Gastrocnemius medialis (tissue), 4 donors: Measurements from ENCODE around the gene DDRGK1.

Experiments used
- CTCF ChIP-seq, 5 experiments: fragments of 450-650 bp in 3 of 5; fragments of 200-600 bp in 2 of 5; sonication (generic) in 2 of 5; IDR thresholded peaks in 4 of 5; conservative IDR thresholded peaks in 1 of 5; 1 replicate in 4 of 5; 2 replicates in 1 of 5; pipeline ENCODE4 v1.5.1; 2016 to 2019; ENCODE audit warnings: antibody characterized with exemption in 5 of 5, mild to moderate bottlenecking in 3 of 5, moderate library complexity in 3 of 5
- POLR2A ChIP-seq, 2 donors: fragments of 450-650 bp; IDR thresholded peaks; one replicate each; pipeline ENCODE4 v1.6.1; 2017; ENCODE audit warnings: antibody characterized with exemption in 2 of 2, mild to moderate bottlenecking in 2 of 2, moderate library complexity in 2 of 2

GRCh38 chr20:3213226-3213625, 8.7 kb upstream of the DDRGK1 start:
- no peak for TF ChIP-seq CTCF (IDR thresholded peaks at IDR 0.05 in 4 of 5, conservative IDR thresholded peaks at IDR 0.05 in 1 of 5)
- TF ChIP-seq POLR2A (IDR thresholded peaks at IDR 0.05), result no peak
